ENCODE results near the gene CTSA. TPM values are rescaled to one million over a fixed set of nuclear protein-coding genes. Genes with fewer than 3 reads are reported as not detected.

CTSA gene
- total and polyA plus RNA-seq, 2 experiments from 2014 or later, result 39.9 to 63.9 TPM

DNA sequence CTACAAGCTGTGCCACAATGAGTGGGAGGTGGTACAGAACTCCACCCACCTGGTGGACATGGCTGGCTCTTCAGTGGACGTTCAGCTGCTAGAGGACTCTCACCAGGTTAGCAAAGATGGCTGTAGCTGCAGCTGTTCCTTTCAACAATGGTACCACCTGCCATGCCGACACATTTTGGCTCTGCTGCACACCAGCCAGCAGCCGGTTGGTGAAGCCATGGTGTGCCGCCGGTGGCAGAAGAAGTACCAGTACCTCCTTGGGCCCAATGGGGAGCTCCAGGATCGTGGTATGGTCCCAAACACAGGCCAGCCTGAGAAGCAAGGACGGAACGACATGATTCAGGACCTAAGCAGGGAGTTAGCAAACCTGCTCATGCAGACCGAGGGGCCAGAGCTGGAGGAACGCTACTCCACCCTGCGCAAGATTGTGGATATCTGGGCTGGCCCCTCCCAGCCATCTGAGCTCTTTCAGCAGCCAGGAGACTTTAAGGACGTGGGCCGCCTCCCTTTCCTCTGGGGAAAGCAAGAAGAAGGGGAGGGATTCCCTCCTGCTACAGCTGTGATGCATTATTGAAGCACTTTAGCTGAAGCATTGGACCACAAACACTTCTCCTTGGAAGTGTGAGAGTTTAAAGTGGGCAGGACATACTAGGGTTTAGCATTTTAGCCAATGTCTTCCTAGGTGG, 12.9 kb upstream of the CTSA start (continued):
- no peak for TF ChIP-seq ZNF114 (CRISPR knock-in tag; IDR thresholded peaks at IDR 0.05)
- TF ChIP-seq EZH2phosphoT487 (IDR thresholded peaks at IDR 0.05; ENCODE audit: unreplicated experiment), result no peak
- TF ChIP-seq, protein P1, sequence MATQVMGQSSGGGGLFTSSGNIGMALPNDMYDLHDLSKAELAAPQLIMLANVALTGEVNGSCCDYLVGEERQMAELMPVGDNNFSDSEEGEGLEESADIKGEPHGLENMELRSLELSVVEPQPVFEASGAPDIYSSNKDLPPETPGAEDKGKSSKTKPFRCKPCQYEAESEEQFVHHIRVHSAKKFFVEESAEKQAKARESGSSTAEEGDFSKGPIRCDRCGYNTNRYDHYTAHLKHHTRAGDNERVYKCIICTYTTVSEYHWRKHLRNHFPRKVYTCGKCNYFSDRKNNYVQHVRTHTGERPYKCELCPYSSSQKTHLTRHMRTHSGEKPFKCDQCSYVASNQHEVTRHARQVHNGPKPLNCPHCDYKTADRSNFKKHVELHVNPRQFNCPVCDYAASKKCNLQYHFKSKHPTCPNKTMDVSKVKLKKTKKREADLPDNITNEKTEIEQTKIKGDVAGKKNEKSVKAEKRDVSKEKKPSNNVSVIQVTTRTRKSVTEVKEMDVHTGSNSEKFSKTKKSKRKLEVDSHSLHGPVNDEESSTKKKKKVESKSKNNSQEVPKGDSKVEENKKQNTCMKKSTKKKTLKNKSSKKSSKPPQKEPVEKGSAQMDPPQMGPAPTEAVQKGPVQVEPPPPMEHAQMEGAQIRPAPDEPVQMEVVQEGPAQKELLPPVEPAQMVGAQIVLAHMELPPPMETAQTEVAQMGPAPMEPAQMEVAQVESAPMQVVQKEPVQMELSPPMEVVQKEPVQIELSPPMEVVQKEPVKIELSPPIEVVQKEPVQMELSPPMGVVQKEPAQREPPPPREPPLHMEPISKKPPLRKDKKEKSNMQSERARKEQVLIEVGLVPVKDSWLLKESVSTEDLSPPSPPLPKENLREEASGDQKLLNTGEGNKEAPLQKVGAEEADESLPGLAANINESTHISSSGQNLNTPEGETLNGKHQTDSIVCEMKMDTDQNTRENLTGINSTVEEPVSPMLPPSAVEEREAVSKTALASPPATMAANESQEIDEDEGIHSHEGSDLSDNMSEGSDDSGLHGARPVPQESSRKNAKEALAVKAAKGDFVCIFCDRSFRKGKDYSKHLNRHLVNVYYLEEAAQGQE (IDR thresholded peaks at IDR 0.05; ENCODE audit: unreplicated experiment), result no peak
- TF ChIP-seq, protein P2, sequence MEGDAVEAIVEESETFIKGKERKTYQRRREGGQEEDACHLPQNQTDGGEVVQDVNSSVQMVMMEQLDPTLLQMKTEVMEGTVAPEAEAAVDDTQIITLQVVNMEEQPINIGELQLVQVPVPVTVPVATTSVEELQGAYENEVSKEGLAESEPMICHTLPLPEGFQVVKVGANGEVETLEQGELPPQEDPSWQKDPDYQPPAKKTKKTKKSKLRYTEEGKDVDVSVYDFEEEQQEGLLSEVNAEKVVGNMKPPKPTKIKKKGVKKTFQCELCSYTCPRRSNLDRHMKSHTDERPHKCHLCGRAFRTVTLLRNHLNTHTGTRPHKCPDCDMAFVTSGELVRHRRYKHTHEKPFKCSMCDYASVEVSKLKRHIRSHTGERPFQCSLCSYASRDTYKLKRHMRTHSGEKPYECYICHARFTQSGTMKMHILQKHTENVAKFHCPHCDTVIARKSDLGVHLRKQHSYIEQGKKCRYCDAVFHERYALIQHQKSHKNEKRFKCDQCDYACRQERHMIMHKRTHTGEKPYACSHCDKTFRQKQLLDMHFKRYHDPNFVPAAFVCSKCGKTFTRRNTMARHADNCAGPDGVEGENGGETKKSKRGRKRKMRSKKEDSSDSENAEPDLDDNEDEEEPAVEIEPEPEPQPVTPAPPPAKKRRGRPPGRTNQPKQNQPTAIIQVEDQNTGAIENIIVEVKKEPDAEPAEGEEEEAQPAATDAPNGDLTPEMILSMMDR (conservative IDR thresholded peaks at IDR 0.05; ENCODE audit: low read depth in 2 of 2), result no peak
- TF ChIP-seq ZNF331 (CRISPR knock-in tag; IDR thresholded peaks at IDR 0.05; ENCODE audit: low read depth), result no peak
- TF ChIP-seq EZH2 (IDR thresholded peaks at IDR 0.05; ENCODE audit: low read depth, unreplicated experiment), result no peak
- TF ChIP-seq STAT1 (IDR thresholded peaks at IDR 0.05; ENCODE audit: unreplicated experiment), result no peak
- no peak for TF ChIP-seq POLR2AphosphoS5 (IDR thresholded peaks at IDR 0.05; ENCODE audit: low read depth)
- TF ChIP-seq, protein P3, sequence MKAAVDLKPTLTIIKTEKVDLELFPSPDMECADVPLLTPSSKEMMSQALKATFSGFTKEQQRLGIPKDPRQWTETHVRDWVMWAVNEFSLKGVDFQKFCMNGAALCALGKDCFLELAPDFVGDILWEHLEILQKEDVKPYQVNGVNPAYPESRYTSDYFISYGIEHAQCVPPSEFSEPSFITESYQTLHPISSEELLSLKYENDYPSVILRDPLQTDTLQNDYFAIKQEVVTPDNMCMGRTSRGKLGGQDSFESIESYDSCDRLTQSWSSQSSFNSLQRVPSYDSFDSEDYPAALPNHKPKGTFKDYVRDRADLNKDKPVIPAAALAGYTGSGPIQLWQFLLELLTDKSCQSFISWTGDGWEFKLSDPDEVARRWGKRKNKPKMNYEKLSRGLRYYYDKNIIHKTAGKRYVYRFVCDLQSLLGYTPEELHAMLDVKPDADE (IDR thresholded peaks at IDR 0.05), result no peak
- no peak for TF ChIP-seq JUNB (IDR thresholded peaks at IDR 0.05; ENCODE audit: unreplicated experiment)
- TF ChIP-seq NANOG (IDR thresholded peaks at IDR 0.05; ENCODE audit: borderline replicate concordance), result no peak
- TF ChIP-seq CREB1 (CRISPR knock-in tag; IDR thresholded peaks at IDR 0.05; ENCODE audit: low read depth), result no peak

All from GM23338 (cell line).